ENCODE results near the gene SCRN1. TPM values are rescaled to one million over a fixed set of nuclear protein-coding genes. Genes with fewer than 3 reads are reported as not detected.

The SCRN1 gene
- total and polyA plus RNA-seq, 2 of the 4 experiments (the other 2 are of a cell fraction) = 57.1 to 124 TPM

GRCh38 chr7:29875741-29876140, 113.9 kb downstream of the SCRN1 start:
- Histone ChIP-seq H3K4me1 (ENCODE audit: control insufficient read depth, insufficient read depth, low read length) (no peaks in the 10 kb centered on the region), H2BK20ac (ENCODE audit: low read depth, low read length) (no peak overlapping the region), H3K18ac (ENCODE audit: low read depth, low read length) (no peak overlapping the region), H3K9ac (ENCODE audit: low read depth, low read length) (no peak overlapping the region), H3K36me3 (ENCODE audit: control insufficient read depth, insufficient read depth, low read length) (no peaks in the 10 kb centered on the region), H3K27ac (ENCODE audit: insufficient read depth, low read length) (no peak overlapping the region), H2AFZ (replicated peaks; ENCODE audit: low read length, poor library complexity) (no peak overlapping the region), H4K91ac (ENCODE audit: insufficient read depth, low read depth, low read length) (no peak overlapping the region), H2BK120ac (ENCODE audit: low read depth, low read length) (no peak overlapping the region), H3K27me3 (ENCODE audit: control insufficient read depth, insufficient read depth, low read length) (peaks cover 7% of the 10 kb centered on the region; the same call in 1 of the 2 replicates), H4K5ac (ENCODE audit: low read depth, low read length) (no peak overlapping the region), H4K20me1 (ENCODE audit: insufficient read depth, low read length) (no peaks in the 10 kb centered on the region), H3K4ac (ENCODE audit: low read depth, low read length) (no peak overlapping the region), H3K9me3 (ENCODE audit: control insufficient read depth, insufficient read depth, low read length) (no peaks in the 10 kb centered on the region), H3K14ac (replicated peaks; ENCODE audit: low read depth, low read length) (no peak overlapping the region), H3K56ac (ENCODE audit: extremely low read depth, insufficient read depth, low read length) (no peak overlapping the region), H2AK5ac (ENCODE audit: low read depth, low read length) (no peak overlapping the region), H3K9me1 (ENCODE audit: insufficient read depth, low read length) (no peaks in the 10 kb centered on the region), H2AK9ac (replicated peaks; ENCODE audit: low read depth, low read length, poor library complexity) (no peak overlapping the region), H3K23ac (ENCODE audit: low read depth, low read length) (no peak overlapping the region), H2BK15ac (ENCODE audit: low read depth, low read length) (no peak overlapping the region), H3K79me1 (ENCODE audit: low read depth in 1 of 2, low read length in 2 of 2) (no peaks in the 10 kb centered on the region), H3K4me2 (ENCODE audit: low read depth, low read length) (no peak overlapping the region), H2BK5ac (ENCODE audit: low read depth, low read length, poor library complexity, severe bottlenecking) (no peak overlapping the region), H3K4me3 (ENCODE audit: insufficient read depth, low read depth, low read length) (no peak overlapping the region), H4K8ac (ENCODE audit: low read depth in 2 of 2, low read length in 2 of 2) (no peak overlapping the region)
- WGBS, 2 experiments (ENCODE audit: extremely low coverage in 2 of 2, insufficient read length in 1 of 2) = 85% methylated on average over 9 of the region's 13 CpGs; no CpG with 5 or more reads in 1 of the 2 experiments
- ChIA-PET POLR2A (ENCODE audit: unreplicated experiment) (no interaction called here), CTCF (no interaction called here)
- TF ChIP-seq MAFK (IDR thresholded peaks at IDR 0.05; ENCODE audit: low read depth, low read length) = no peak
- TF ChIP-seq BHLHE40 (IDR thresholded peaks at IDR 0.05; ENCODE audit: low read depth, low read length) = no peak
- TF ChIP-seq MAZ (IDR thresholded peaks at IDR 0.05; ENCODE audit: borderline replicate concordance, low read depth, low read length) = no peak
- TF ChIP-seq, protein P1, sequence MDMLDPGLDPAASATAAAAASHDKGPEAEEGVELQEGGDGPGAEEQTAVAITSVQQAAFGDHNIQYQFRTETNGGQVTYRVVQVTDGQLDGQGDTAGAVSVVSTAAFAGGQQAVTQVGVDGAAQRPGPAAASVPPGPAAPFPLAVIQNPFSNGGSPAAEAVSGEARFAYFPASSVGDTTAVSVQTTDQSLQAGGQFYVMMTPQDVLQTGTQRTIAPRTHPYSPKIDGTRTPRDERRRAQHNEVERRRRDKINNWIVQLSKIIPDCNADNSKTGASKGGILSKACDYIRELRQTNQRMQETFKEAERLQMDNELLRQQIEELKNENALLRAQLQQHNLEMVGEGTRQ (IDR thresholded peaks at IDR 0.05; ENCODE audit: low read depth, low read length) = no peak
- TF ChIP-seq RCOR1 (IDR thresholded peaks at IDR 0.05; ENCODE audit: insufficient replicate concordance, low read length) = no peak
- TF ChIP-seq POLR2A (IDR thresholded peaks at IDR 0.05; ENCODE audit: low read depth, low read length) = no peak
- TF ChIP-seq, protein P2, sequence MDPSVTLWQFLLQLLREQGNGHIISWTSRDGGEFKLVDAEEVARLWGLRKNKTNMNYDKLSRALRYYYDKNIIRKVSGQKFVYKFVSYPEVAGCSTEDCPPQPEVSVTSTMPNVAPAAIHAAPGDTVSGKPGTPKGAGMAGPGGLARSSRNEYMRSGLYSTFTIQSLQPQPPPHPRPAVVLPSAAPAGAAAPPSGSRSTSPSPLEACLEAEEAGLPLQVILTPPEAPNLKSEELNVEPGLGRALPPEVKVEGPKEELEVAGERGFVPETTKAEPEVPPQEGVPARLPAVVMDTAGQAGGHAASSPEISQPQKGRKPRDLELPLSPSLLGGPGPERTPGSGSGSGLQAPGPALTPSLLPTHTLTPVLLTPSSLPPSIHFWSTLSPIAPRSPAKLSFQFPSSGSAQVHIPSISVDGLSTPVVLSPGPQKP (IDR thresholded peaks at IDR 0.05; ENCODE audit: borderline replicate concordance, low read depth, low read length) = no peak
- no peak for TF ChIP-seq SMC3 (IDR thresholded peaks at IDR 0.05; ENCODE audit: low read depth, low read length)
- no peak for TF ChIP-seq MXI1 (IDR thresholded peaks at IDR 0.05; ENCODE audit: borderline replicate concordance, low read depth, low read length)
- TF ChIP-seq RFX5 (IDR thresholded peaks at IDR 0.05; ENCODE audit: low read depth, low read length) = no peak
- TF ChIP-seq RAD21 (IDR thresholded peaks at IDR 0.05; ENCODE audit: low read length) = no peak
- no peak for TF ChIP-seq CHD1 (IDR thresholded peaks at IDR 0.05; ENCODE audit: low read depth, low read length)
- TF ChIP-seq CEBPB (IDR thresholded peaks at IDR 0.05; ENCODE audit: low read depth, low read length) = no peak
- TF ChIP-seq FOS (IDR thresholded peaks at IDR 0.05; ENCODE audit: low read depth, low read length) = no peak
- TF ChIP-seq CTCF (conservative IDR thresholded peaks at IDR 0.05; ENCODE audit: low read depth, low read length) = no peak
- no peak for TF ChIP-seq NFE2L2 (IDR thresholded peaks at IDR 0.05; ENCODE audit: low read depth, low read length)
- in situ Hi-C loops (cut with MboI; ENCODE audit: low sequenced_read_pairs) = loop anchor here (10.0 kb wide), 1 partner anchor 199 kb away; no protein-coding TSS in a partner anchor
- ATAC-seq (ENCODE audit: low read depth) (no peak), DNase-seq (no peak)
- no TSS peak for BruUV-seq (replicated peaks)
- intact Hi-C loops (cut with micrococcal nuclease) = no loop called here
- dilution Hi-C loops (cut with HindIII; ENCODE audit: low sequenced_read_pairs, unreplicated experiment) = no loop called here

All from IMR-90 (cell line).